SIG-M5 treated with dmso at 0.1 percent for 504 hours (cell line): ENCODE results near the gene SYNE1.
A peak's percentile ranks its signal among the peaks of the same experiment; 100 is the strongest.
"Not testable (repeated sequence)": the region's sequence is repeated elsewhere in the genome, so short reads cannot be mapped to it uniquely, and the experiment has no call there.

Source experiments
- DNase-seq: peaks from one replicate; lab custom pipeline; 2025; ENCODE audit not compliant: unreplicated experiment; lab: John Stamatoyannopoulos, UW

SYNE1 gene

DNA sequence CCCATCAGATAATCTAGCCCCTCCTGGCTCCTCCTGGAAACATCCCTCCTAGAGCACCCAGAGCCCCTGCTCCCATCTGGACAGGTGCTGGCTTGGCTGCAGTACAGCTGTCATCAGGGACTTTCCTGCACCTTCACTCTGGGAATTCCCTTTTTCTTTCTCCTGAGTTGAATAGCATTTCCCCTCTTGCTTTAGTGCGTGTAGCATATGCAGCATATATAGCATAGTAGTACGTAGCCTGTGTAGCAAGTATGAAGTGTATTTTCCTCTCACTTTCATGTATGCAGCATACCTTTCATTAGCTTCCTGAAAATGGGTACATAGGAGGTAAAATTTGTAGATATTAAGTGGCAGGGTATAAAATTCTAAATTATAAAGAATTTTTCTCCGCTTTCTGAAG is 476.8 kb downstream of the SYNE1 start:
- DNase-seq = no peak

DNA sequence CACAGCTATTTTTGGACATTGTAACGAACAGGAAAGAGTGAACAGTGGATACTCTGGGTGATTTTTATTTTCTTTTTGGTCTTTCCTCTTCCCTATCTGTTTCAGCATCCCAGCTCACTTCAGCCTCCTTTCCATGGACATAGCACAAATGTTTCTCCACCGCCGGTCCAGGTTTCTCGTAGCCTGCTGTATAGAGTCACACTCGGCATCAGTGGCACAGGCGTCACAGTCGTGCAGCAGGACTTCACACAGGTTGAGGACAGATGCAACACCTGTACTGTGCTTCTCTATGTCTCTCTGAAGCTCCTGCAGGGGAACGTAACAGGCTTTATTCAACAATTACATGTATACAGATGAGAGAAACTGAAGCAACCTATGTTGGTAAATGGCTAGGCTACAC is 481.4 kb downstream of the SYNE1 start:
- no peak for DNase-seq

DNA sequence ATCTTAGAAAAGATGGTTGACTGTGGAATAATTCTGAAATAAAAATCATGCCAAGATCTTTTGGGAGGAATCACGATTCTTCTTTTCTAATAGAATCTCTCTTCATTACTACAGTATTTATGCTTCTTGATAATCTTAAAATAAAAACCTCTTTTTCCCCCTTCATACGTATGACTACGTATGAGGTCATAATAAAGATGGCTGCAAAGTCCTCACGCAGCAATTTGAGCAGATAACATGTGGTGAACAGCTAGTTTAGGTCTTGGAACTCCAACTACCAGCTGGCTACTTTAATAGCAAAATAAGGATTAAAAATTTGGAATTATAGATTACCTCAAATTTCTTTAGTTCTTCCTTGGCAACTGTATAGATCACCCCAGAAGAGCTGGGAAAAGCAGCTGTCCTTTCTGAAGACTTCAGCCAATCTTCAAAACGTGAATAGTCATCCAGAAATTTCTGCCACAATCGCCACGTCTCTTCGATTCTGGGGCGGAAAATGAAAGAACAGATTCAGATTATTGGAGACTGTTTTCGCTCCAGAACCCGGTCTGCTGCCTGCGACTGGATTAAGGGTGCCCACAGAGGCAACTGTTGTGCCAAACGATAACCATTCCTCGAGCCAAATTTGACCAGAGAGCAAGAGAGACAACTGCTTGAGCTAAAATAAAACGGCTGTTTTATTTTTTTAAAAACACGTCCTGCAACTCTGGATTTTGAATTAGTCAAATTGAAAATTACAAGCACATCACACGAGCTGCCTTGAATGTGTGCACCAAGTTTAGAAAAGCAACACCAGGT is 482.4 kb downstream of the SYNE1 start:
- DNase-seq = no peak

DNA sequence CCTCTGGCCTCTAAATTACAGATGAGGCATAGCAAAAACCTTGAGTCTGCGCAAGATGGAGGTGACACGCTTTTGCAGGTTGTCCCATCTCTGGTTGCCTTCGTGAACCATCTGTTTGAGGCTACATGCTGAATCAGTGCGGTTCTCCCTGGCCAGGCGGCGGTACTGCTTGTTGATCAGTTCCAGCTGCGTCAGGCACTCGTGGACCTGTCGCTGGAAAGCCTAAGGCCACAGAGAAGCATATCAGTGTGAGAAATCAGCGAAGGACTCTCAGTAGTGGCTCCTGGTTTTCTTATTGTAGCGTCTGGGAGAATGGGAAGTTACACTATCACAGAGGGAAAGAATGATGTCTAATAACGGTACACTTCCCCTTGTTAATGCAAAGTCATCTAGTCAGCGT is 485.2 kb downstream of the SYNE1 start:
- no peak for DNase-seq

DNA sequence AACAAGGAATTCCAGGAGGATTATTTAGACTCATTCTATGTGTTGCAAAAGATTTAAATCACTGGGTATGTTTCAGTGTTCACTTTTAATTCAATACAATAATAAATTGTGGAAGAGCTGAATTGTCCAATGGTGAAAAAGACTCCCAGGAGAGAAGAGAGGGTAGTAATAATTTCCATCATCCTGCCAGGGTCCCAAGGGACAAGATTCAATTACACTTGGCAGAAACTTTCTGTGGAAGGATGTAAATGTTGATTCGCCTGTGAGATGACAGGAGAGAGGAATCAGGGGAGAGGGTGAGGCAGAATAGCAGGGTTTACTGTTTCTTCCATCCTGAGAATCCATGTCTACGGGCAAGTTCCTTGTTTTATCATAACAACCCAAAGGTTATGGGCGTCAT is 487.0 kb downstream of the SYNE1 start:
- DNase-seq = no peak

DNA sequence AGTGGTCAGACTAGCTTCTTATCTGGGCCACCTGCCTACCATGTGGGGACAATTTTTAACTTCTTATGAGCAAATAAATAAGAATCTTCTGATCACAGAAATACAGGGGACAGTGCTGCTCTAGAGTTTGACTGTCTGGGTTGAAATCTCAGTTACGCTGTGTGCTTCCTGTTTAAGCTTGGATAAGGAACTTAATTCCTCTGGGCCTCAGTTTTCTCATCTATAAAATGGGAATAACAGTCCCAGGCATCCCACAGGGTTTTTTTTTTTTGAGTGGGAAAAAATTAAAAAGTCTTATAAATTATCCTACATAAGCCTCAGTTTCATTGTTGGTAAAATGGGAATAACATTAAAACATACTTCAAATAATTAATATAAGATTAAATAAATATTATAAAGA is 488.8 kb downstream of the SYNE1 start:
- DNase-seq = no peak

DNA sequence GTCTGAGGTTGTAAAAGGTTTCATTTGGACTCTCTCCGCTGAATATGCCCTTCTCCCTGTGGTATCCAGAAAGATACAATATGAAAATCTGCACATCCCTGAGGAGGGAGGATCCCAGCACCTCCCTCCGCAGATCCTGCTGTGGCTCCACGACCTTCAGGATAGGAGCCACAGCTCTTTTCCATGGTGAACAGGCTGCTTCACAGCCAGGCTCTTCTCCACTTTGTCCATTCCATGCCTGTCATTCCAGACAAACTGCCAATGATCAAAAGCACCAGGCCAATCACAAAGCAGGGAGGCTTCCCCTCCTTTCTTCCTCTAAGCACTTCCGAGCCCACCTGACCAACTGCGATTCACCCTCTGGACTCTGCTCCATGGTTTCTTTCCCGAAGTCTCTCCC is 489.9 kb downstream of the SYNE1 start:
- DNase-seq = no peak

DNA sequence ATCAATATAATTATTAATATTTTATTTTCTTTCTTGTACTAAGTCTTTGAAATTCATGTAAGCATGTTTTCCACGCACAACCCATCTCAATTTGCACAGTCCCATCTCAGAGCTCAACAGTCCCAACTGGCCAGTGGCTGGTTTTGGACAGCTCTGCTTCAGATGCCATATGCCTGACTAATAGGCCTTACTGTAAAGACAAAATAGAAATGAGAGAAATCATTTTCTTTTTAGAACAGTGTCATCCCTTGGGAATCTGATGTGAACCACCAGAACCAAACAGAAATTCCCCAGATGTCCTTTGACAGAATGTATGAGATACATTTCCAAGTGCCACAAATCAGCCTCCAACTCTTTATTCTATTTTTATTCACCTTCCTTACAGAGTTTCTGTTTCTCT is 490.8 kb downstream of the SYNE1 start:
- DNase-seq = no peak

DNA sequence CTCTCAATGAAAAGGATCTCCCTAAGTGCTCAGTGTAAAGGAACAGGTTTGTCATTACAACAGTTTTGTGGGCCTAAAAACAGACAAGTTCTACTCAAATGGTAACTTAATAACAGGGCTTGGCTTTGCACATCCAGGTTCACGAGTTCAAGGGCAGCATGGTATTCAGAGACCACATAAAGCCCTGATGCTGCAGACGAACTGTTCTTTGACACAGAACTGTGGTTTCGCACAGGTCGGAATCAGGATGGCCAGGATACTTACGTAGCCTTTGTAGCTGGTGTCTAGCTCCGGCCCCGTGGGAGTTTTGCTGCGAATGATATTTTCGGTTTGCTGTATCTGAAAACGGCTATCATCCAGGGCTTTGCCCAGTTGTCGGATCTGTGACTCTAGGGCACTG is 493.8 kb downstream of the SYNE1 start:
- DNase-seq = no peak

DNA sequence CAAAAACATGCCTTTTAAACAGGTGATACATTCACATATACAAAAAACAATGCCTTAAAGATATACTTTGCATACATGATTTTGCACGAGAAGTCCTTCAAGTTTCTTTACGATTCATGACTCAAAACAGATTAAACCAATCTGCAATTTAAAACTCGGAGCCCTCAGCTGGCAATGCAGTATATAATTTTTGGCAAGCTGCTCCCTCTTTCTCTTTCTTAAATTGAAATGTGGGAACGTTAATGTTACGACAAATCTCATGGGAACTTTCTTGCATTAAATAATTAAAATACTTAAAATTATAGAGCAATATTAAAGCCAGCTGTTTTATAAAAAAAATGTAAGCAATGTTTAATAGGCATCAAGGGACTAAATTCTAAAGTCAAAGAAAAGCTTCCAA is 495.1 kb downstream of the SYNE1 start:
- DNase-seq = no peak

DNA sequence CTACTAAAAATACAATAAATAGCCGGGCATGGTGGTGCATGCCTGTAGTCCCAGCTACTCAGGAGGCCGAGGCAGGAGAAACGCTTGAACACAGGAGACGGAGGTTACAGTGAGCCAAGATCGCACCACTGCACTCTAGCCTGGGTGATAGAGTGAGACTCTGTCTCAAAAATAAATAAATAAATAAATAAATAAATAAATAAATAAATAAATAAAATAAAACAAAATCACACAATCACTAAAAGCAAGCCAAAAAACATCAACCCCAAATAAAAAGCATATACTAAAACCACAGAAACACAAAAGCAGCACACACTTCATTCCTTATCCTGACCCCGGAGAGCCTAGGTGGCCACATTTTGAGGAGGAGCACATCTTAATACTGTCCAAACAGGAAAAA is 498.8 kb downstream of the SYNE1 start:
- DNase-seq = not testable (repeated sequence)

DNA sequence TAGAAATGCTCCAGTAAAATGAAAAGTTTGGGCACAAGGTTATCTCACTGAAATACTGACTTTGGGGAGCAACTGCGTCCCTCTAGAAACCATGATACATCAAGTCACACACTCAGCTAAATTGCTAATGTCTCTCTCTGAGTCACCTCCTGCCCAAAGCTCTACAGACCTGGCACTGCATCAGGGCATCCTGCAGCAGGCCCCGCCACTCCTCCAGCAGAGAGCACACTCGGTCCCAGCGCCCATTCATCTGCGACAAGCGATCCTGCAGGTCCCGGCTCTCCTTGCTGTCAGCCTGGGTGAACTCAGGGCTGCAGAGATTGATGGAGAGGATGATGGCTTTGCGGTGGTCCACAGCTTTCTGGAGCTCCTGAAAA is 500.7 kb downstream of the SYNE1 start:
- no peak for DNase-seq

DNA sequence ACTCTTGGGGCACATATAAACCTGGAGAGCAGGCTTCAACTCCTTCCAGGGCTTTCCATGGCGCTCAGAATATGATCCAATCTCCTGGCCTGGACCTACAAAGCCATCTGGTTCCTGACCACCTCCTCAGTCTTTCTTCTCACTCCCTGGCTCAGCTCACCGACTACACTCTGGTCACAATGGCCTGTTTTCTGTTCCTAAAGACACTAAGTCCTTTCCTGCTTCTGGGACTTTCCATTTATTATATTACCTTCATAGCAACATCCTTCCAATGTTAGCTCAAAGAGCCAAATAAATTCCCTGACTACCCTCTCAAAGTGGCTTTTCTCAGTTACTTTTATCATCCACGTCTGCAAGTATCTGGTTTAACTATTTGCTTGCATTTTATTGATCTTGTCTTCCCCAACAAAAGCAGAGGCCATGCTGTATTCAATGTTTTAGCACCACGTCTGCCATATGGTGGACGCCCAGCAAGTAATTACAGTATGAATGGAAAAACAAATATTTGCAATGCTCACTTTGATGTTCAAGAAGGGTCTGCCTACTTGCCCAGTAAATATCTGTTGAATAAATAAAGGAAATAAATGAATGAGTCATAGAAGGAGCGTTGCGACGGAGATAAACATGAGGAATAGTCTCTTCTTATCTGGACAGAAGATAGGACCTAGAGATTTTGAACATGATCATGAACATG is 501.3 kb downstream of the SYNE1 start:
- no peak for DNase-seq

DNA sequence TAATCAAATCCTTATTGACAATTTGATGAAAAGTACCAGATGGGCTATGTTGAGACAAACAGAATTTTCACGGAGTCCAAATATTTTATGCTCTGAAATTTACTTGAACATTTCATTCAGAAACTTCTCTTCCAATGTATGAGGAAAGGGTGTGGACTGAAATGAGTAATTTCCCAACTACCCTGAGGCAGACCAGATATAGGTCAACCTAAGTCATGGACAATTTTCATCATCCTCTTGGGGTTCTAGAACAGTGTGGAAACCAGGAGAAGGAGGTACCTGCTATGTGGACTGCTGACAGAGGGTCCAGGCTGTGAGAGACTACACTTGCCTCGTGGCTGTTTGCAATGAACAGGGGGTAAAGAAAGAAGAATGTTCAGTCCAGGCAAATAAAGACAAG is 506.7 kb downstream of the SYNE1 start:
- DNase-seq = no peak

DNA sequence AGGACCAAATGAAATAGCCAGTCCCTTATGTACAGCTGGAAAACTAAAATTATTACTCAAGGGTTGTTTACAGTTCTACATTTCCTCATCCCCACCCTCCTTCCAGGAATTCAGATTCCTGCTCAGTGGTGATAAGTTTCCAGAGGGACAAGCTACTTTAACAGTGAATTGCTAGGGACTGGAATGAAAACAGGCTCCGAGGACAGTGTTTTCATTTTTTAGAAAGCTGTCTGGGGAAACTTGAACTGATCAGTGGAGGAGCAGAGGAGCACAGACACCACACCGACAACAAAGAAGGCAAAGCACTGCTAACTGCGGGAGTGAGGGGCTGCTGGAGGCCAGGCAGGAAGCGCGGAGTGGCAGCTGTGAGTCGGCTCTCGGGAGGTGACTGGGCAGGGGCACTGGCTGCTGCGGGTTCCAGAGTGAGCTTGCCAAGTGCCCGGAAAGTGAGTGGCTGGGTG is 507.4 kb downstream of the SYNE1 start:
- no peak for DNase-seq

DNA sequence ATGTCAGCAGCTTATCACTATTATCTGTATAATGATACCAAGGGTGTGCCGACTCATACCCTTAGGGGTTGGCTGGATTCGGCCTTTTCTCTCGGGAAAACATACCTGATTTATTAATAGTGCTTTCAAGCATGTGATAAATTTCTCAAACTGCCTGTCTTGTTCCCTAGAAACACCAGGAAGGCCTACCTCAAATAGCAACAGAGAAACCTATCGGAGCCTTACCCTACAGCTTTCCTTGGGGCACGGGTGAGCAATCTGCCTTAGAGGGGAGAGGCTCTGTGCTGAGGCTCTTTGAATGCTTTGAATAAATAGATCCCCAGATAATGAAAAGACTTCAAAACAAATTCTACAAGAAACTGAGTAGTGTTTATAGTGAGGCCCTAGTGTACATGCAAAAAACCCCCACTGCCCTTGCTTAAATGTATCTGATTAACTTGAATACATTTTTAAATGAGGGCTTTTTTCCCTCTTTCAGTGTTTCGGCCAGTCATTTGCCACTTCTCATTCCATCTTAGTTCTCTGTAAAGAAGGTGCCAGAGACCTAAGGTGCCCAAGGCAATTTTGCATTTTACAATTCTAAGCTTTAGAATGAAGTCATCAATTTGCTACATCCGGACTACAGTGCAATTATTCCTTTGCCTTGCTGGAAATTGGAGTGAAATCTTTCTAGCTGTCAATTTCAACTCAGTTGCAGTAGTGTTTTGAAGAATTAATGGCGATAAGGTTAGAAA is 509.6 kb downstream of the SYNE1 start:
- DNase-seq = no peak

DNA sequence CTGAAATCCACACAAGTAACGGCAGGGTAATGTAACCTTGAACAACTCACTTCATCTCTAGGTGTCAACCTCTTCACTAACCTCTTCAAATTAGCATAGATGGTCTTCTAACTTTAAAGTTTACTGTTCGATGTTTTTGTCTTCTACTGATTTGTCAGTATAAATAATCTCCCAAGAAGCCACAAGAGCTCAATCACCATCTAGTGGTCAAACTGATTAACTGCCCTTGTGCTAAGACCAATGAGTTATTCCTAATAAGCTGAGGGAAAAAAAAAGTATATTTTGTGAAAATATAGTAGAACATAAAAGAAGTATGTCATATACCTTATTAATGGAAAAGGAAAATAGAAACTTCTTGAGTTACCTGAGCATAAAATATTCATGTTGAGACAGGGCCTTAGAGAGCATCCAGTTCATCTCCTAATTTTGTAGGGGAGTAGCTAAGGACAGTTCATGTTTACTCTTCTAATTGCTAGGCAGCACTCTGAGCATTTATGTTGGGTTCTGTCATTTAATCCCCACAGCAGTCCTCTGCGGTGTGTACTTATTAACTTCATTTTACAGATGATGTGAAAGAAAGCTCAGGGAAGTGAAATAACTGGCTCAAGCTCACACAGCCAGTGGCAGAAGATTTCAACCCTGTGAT is 512.6 kb downstream of the SYNE1 start:
- DNase-seq = peak; percentile 29

DNA sequence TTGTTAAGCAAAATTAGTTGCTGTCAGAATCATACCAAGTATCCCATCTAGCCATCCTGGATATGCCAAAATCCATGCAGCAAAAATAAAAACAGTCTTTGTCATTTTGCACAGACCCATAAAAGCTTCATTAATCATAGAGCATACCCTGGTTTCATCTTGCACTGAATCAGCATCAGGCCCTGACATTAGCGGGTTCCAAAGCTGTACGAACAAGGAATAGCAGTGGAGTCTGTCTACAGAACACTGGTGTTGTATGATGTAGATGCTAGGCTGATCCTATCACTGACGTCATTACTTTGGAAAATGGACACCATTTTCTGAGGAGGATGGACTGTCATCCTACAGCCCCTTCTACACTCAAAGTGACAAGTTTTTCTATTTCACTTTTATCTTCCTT is 514.1 kb downstream of the SYNE1 start:
- DNase-seq = no peak

DNA sequence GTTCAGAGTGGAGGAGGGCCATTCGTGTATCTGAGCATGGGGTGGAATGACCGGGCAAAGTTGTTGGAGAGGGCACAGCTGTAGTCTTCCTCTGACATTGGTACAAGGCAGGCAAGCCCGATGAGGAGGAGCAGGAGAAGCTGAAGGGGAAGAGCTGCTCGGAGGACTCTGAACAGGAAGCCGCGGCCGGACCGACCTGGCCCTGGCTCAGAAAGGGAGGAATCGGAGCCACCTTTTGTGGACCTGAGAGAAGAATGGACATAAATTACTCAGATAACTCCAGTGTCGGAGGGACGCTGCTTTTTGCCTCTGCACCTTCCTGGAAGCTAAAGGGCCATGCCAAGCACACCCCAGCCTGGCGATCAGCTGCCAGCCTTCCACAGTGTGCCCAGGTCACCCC is 514.7 kb downstream of the SYNE1 start:
- DNase-seq = no peak

DNA sequence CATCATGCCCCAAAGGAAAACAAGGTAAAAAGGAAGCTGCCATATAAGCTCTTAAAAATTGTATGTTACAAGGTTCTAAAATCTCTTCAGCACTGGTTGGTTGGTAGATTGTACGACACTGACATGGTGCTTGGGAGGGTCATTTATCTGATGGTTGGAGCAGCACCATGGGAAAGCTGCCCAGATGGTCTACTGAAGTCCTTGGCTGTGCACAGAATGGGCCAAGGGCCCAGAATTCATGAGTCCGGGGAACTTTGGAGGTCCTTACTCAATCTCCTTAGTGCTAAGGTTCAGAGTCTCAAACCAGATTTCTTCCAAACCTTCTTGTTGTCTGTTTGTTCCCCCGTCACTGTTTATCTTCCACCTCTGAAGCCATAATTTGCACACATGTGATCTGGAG is 515.3 kb downstream of the SYNE1 start:
- no peak for DNase-seq

DNA sequence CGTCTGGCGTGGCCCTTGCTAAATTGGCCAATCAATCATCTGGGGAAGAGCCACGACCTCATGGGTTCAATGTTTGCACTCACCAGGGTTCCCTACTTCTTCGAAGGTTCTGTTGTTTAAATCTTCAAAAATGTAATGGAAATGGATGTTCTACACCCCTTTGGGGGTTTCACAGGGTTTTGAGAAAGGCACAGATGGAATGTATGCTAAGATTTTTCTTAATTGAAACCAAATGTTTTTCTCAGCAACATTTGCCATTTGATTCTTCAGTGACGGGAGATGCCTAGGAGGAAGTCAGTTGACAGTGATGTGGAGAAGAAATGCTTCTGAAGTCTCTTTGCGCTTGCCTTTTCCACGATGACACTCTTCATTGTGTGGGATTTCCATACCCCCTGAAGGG is 517.3 kb downstream of the SYNE1 start:
- DNase-seq = no peak

DNA sequence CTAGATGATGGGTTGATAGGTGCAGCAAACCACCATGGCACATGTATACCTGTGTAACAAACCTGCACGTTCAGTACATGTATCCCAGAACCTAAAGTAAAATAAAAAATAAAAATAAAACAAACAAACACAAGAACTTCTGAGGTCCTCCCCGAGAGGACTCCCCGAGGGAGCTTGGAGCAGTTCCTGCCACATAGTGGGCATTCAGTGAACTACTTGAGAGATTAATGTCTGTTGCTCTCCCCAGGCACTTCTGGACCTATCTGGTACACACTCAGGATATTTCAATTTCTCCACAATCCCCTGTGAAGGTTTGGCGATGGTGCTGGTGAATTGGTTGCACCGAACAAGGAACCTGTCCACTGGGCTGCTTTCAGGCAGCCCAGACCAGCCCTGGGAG is 518.5 kb downstream of the SYNE1 start:
- DNase-seq = no peak
